Left ventricle myocardium superior (tissue), 1 donor: ENCODE measurements around the gene HIP1. TPM values are rescaled to one million over a fixed set of nuclear protein-coding genes. Genes with fewer than 3 reads are reported as not detected.
"Not testable (repeated sequence)": the region's sequence is repeated elsewhere in the genome, so short reads cannot be mapped to it uniquely, and the experiment has no call there.

Source experiments
- ATAC-seq: fragments of 200-7000 bp; cut with Tn5 transposase; one replicate; pipeline ENCODE4 v1.9.1; 2020; ENCODE audit warnings: mild to moderate bottlenecking, moderate library complexity
- DNase-seq: peaks from one replicate; pipeline ENCODE4 v3.0.0-alpha.2; 2020
- intact Hi-C: fragments of 100-400 bp; cut with micrococcal nuclease; formaldehyde crosslinking; loops from one replicate; pipeline ENCODE4 v1.11.0; 2022
- total RNA-seq: library from RNA; stranded (reverse); fragmentation: NEBNext Ultra II Directional; extraction: Animal tissue kit (Norgen Biotek cat#: 25700); gene quantifications from one replicate; pipeline ENCODE4 v1.2.1, GENCODE V29; 2021
- donor health status: DM: no; HTN: yes; CAD: no; lungs with severe emphysema.

The HIP1 gene
- total RNA-seq, 1 donor from 2014 or later = 17.8 TPM

GRCh38 chr7:75563171-75563570 is 175.6 kb downstream of the HIP1 start:
- no peak for ATAC-seq
- no peak for DNase-seq
- intact Hi-C loops = no loop called here

- no peak for ATAC-seq
- no peak for DNase-seq
- intact Hi-C loops = no loop called here
Measured at GRCh38 chr7:75559976-75560365, 178.8 kb downstream of the HIP1 start.

- intact Hi-C loops = no loop called here
- ATAC-seq (no peak), DNase-seq (no peak)
Measured at GRCh38 chr7:75559355-75559975, 179.3 kb downstream of the HIP1 start.

- intact Hi-C loops, DNase-seq, ATAC-seq: not testable (repeated sequence)
Measured at GRCh38 chr7:75556835-75557234, 181.9 kb downstream of the HIP1 start.

GRCh38 chr7:75555736-75556135 is 183.0 kb downstream of the HIP1 start:
- no peak for ATAC-seq
- no peak for DNase-seq
- intact Hi-C loops = no loop called here

GRCh38 chr7:75546237-75547015 is 192.3 kb downstream of the HIP1 start:
- intact Hi-C loops = no loop called here
- ATAC-seq (no peak), DNase-seq (no peak)

GRCh38 chr7:75537731-75538130 is 201.0 kb downstream of the HIP1 start:
- DNase-seq = no peak
- intact Hi-C loops = no loop called here
- no peak for ATAC-seq

GRCh38 chr7:75536940-75537538 is 201.7 kb downstream of the HIP1 start:
- no peak for DNase-seq
- intact Hi-C loops = no loop called here
- ATAC-seq = no peak

- ATAC-seq (no peak), DNase-seq (no peak)
- intact Hi-C loops = no loop called here
Measured at GRCh38 chr7:75536491-75536890, 202.2 kb downstream of the HIP1 start.

- intact Hi-C loops = no loop called here
- DNase-seq = no peak
- no peak for ATAC-seq
Measured at GRCh38 chr7:75534727-75535307, 203.9 kb downstream of the HIP1 start.

GRCh38 chr7:75533926-75534325 is 204.8 kb downstream of the HIP1 start:
- intact Hi-C loops = no loop called here
- DNase-seq = no peak
- no peak for ATAC-seq

- no peak for ATAC-seq
- no peak for DNase-seq
- intact Hi-C loops = no loop called here
Measured at GRCh38 chr7:75532639-75533038, 206.1 kb downstream of the HIP1 start.

- no peak for DNase-seq
- intact Hi-C loops = no loop called here
- no peak for ATAC-seq
Measured at GRCh38 chr7:75531359-75531821, 207.4 kb downstream of the HIP1 start.

GRCh38 chr7:75527224-75527722 is 211.5 kb downstream of the HIP1 start:
- intact Hi-C loops, DNase-seq, ATAC-seq: not testable (repeated sequence)

GRCh38 chr7:75521727-75522126 is 217.0 kb downstream of the HIP1 start:
- ATAC-seq, intact Hi-C loops, DNase-seq: not testable (repeated sequence)

GRCh38 chr7:75518842-75519241 is 219.9 kb downstream of the HIP1 start:
- ATAC-seq, intact Hi-C loops, DNase-seq: not testable (repeated sequence)

GRCh38 chr7:75509033-75509432 is 229.7 kb downstream of the HIP1 start:
- intact Hi-C loops, ATAC-seq, DNase-seq: not testable (repeated sequence)

GRCh38 chr7:75492020-75492419 is 246.7 kb downstream of the HIP1 start, which contains the start of gene SPDYE5:
TSS of gene SPDYE5 (plus strand) at chr7:75492320. CDS start at chr7:75494048, 1,728 bp downstream.
- intact Hi-C loops, ATAC-seq, DNase-seq: not testable (repeated sequence)

- ATAC-seq (peak; percentile 100), DNase-seq (peak; percentile 96)
- intact Hi-C loops = not testable (repeated sequence)
Measured at GRCh38 chr7:75485979-75486643, 252.6 kb downstream of the HIP1 start, which contains the start of gene POM121C. TSS of gene POM121C (minus strand) at chr7:75486299. CDS start at chr7:75441496, 44,803 bp downstream.
